ENCODE data around the gene CACNA1B. TPM values are rescaled to one million over a fixed set of nuclear protein-coding genes. Genes with fewer than 3 reads are reported as not detected.
"Not testable (repeated sequence)": the region's sequence is repeated elsewhere in the genome, so short reads cannot be mapped to it uniquely, and the experiment has no call there.

Gene CACNA1B
- total and polyA plus RNA-seq, 8 donors, result 0.16 to 1.3 (median 0.31) TPM

GRCh38 chr9:138112791-138113600, 235.4 kb downstream of the CACNA1B start:
- Histone ChIP-seq H3K36me3 (no peaks in the 10 kb centered on the region), H3K27ac (no peak overlapping the region), H3K4me1 (no peaks in the 10 kb centered on the region), H3K27me3 (no peaks in the 10 kb centered on the region), H3K4me3 (no peak overlapping the region), H3K9me3 (no peaks in the 10 kb centered on the region)
- no peak for TF ChIP-seq CTCF (IDR thresholded peaks at IDR 0.05)
- FAIRE-seq (no peak), ATAC-seq (no peak), DNase-seq (no peak)
- 77 to 85% methylated on average over 36 of the region's 36 CpGs for WGBS, 2 donors
- intact Hi-C loops (cut with DNase I), result no loop called here

DNA sequence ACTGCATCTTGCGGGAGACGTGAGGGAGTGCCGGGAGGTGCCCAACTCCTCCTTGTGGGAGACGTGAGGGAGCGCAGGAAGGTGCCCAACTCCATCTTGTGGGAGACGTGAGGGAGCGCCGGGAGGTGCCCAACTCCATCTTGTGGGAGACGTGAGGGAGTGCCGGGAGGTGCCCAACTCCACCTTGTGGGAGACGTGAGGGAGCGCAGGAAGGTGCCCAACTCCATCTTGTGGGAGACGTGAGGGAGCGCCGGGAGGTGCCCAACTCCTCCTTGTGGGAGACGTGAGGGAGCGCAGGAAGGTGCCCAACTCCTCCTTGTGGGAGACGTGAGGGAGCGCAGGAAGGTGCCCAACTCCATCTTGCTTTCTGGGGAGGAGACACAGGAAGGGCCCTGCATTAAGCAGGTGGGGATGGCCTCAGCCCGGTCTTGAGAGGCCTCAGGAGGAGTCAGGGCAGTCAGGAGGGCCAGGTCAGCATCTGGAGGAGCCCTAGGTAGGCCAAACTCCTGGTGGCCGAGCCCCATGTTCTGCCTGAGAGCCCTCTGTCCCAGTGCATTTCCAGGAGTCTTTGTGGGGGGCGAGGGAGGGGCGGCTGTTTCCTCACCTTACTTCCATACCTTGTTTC, 236.2 kb downstream of the CACNA1B start:
- 75 to 84% methylated on average over 23 of the region's 23 CpGs for WGBS, 2 donors
- H3K27ac ChIP-seq; H3K9me3 ChIP-seq; H3K4me1 ChIP-seq; ATAC-seq; H3K27me3 ChIP-seq; H3K36me3 ChIP-seq; H3K4me3 ChIP-seq; DNase-seq; intact Hi-C loops (cut with DNase I); FAIRE-seq: not testable (repeated sequence)

- 61 to 71% methylated on average over 10 of the region's 10 CpGs for WGBS, 2 donors
These were observed 237.1 kb downstream of the CACNA1B start for GRCh38 chr9:138114501-138115245.

DNA sequence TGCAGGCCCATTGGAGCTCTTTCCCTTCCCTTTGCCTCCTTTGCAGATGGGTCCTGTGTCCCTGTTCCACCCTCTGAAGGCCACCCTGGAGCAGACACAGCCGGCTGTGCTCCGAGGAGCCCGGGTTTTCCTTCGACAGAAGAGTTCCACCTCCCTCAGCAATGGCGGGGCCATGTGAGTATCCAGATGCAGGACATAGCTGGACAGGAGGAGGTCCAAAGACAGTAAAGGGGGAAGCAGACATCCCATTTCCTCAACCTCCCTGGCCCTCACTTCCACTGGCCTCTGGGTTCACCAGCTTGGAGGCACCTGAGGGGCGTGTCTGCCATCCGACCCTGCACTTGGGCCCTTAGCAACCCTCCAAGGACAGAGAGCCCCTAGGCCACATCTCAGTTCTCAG, 237.9 kb downstream of the CACNA1B start:
- FAIRE-seq (no peak), DNase-seq (no peak), ATAC-seq (no peak)
- WGBS, 2 donors, result 70 to 81% methylated on average over 7 of the region's 7 CpGs
- no peak for TF ChIP-seq CTCF (IDR thresholded peaks at IDR 0.05)
- H3K9me3 ChIP-seq, result no peaks in the 10 kb centered on the region
- no peak overlapping the region for H3K4me3 ChIP-seq
- H3K4me1 ChIP-seq, result no peaks in the 10 kb centered on the region
- H3K36me3 ChIP-seq, result no peaks in the 10 kb centered on the region
- no peaks in the 10 kb centered on the region for H3K27me3 ChIP-seq
- no peak overlapping the region for H3K27ac ChIP-seq
- intact Hi-C loops (cut with DNase I), result no loop called here

More at GRCh38 chr9:138114501-138115245, 237.1 kb downstream of the CACNA1B start:
- no peaks in the 10 kb centered on the region for H3K27me3 ChIP-seq
- intact Hi-C loops (cut with DNase I), result no loop called here
- no peaks in the 10 kb centered on the region for H3K4me1 ChIP-seq
- no peaks in the 10 kb centered on the region for H3K9me3 ChIP-seq
- TF ChIP-seq CTCF (IDR thresholded peaks at IDR 0.05), result no peak
- H3K4me3 ChIP-seq, result no peak overlapping the region
- FAIRE-seq, result no peak
- ATAC-seq, result no peak
- no peak for DNase-seq
- H3K36me3 ChIP-seq, result no peaks in the 10 kb centered on the region
- H3K27ac ChIP-seq, result no peak overlapping the region

GRCh38 chr9:138116521-138116920, 238.9 kb downstream of the CACNA1B start:
- no peak overlapping the region for H3K4me3 ChIP-seq
- no peak for ATAC-seq
- H3K27me3 ChIP-seq, result no peaks in the 10 kb centered on the region
- no peak for FAIRE-seq
- no peaks in the 10 kb centered on the region for H3K4me1 ChIP-seq
- H3K36me3 ChIP-seq, result no peaks in the 10 kb centered on the region
- TF ChIP-seq CTCF (IDR thresholded peaks at IDR 0.05), result no peak
- no peaks in the 10 kb centered on the region for H3K9me3 ChIP-seq
- intact Hi-C loops (cut with DNase I), result no loop called here
- WGBS, 2 donors, result 59 to 69% methylated on average over 6 of the region's 6 CpGs
- H3K27ac ChIP-seq, result no peak overlapping the region
- DNase-seq, result no peak

Measured in pancreas (tissue), 10 donors.